ENCODE data around the gene GALNT5.
"Not testable (repeated sequence)": the region's sequence is repeated elsewhere in the genome, so short reads cannot be mapped to it uniquely, and the experiment has no call there.

Gene GALNT5

DNA sequence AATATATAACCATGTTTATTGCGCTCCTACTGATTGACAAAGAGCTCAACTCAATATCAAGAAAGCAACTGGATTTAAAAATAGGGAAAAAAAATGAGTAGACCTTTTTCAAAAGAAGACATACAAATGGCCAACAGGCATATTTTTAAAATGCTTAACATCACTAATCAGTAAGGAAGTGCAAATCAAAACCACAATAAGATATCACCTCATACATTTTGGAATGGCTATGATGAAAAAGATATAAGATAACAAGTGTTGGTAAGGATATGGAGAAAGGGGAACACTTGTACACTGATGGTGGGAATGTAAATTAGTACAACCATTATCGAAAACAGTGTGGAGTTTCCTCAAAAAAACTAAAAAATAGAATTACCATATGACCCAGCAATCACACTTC is 5.6 kb upstream of the GALNT5 start:
- no peak for DNase-seq (ENCODE audit: low spot score)

DNA sequence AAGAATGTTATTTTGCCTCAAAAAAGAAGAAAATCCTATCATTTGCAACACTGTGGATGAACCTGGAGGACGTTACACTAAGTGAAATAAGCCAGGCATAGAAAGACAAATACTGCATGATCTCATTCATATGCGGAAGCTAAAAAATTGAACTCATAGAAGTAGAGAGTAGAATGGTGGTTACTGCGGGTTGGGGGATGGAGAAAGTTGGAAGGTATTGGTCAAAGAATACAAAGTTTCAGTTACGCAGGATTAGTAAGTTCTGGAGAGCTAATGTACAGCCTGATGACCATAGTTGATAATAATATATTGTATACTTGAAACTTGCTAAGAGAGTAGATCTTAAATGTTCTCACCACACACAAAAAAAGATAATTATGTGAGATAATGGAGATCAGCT is 5.0 kb upstream of the GALNT5 start:
- no peak for DNase-seq (ENCODE audit: low spot score)

DNA sequence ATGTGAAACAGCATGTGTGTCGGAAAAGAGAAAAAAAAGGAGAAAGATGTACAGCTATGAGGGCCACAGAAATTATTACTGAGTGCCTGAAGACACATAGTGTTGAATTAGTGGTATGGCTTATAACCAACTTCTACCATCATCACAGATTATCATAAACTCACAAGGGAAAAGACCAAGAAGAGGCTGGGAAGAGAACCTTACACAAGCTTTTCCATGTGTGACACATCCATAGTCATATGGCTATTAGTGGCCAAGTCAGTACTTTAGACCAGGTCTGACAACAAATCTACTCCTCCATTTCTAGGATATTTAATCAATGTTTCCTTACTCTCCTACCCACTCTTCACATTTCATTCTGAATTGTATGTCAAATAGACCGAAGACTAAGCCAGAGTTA is 3.5 kb upstream of the GALNT5 start:
- DNase-seq (ENCODE audit: low spot score) = no peak

DNA sequence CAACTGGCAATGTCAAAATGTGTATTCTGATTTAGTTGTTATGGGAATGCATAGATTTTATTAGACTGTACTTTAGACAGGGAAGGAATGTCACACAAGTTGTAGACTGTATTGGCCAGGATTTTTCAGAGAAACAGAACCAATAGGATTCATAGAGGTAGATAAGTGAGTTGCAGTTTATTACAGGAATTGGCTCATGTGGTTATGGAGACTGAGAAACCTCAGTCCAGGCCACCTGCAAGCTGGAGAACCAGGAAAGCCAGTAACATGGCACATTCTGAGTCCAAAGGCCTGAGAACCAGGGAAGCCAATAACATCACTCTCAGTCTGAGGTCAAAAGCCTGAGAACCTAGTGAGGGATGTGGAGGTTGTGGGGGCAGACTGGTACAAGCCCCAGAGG is 1.8 kb upstream of the GALNT5 start:
- DNase-seq (ENCODE audit: low spot score) = no peak

DNA sequence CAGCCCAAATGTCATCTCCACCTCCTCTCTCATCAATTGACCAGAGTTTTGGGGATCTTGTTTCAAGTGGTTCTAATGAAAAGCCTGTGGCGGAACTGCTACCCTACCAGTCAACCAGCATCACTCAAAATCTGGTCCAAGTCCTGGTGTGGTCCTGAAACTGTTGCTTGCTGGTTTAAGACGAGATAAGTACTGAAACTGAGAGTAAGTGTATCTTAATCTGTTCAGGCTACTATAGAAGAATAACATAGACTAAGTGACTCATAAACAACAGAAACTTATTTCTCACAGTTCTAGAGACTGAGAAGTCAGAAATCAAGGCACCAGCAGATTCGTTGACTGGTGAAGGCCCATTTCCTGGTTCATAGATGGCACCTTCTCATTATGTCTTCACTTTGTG is 879 bp upstream of the GALNT5 start:
- DNase-seq (ENCODE audit: low spot score) = no peak

DNA sequence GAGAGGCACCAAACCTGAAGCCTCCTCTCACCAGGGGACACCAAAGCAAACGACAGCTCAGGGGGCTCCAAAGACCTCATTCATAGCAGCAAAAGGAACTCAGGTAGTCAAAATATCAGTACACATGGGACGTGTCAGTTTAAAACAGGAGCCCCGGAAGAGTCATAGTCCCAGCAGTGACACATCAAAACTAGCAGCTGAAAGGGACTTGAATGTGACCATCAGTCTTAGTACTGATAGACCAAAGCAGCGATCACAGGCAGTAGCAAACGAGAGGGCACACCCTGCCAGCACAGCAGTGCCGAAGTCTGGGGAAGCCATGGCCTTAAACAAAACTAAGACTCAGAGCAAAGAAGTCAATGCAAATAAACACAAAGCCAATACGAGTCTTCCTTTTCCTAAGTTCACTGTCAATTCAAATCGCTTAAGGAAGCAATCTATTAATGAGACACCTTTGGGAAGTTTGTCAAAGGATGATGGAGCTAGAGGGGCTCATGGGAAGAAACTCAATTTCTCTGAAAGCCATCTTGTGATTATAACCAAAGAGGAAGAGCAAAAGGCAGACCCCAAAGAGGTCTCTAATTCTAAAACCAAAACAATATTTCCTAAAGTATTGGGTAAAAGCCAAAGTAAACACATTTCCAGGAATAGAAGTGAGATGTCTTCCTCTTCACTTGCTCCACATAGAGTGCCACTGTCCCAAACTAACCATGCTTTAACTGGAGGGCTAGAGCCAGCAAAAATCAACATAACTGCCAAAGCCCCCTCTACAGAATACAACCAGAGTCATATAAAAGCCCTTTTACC is 1.2 kb downstream of the GALNT5 start:
- no peak for DNase-seq (ENCODE audit: low spot score)

DNA sequence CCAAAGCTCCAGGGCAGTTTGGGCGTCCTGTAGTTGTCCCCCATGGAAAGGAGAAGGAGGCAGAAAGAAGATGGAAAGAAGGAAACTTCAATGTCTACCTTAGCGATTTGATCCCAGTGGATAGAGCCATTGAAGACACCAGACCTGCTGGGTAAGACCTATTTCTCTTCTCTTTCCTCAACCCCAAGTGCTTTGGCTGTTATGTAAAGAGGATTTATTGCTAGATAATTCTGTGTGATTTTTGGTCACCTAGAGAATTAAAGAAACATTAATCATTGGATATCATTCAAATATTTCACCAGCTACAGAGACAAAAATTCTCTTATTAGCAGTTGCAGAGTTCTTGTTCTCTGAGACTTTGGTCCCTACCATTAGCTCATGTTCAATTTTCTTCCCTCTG is 1.9 kb downstream of the GALNT5 start:
- no peak for DNase-seq (ENCODE audit: low spot score)

DNA sequence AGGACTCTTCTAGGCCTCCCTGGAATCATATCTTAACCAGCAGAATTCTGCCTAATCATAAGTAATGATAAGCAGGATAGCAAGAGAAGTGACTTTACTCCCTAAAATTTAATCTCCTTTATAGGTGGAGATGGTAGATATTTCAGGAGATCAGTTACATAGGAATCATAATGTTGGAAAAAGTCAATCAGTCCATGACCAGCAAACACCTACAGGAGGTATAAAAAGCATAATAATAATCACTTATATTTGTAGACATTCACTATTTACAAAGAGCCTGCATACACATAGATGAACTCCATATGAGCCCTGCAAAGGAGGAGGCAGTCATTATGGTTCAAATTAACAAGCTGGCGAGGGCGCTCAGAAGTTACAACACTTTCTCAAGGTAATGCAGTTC is 2.5 kb downstream of the GALNT5 start:
- DNase-seq (ENCODE audit: low spot score) = no peak

DNA sequence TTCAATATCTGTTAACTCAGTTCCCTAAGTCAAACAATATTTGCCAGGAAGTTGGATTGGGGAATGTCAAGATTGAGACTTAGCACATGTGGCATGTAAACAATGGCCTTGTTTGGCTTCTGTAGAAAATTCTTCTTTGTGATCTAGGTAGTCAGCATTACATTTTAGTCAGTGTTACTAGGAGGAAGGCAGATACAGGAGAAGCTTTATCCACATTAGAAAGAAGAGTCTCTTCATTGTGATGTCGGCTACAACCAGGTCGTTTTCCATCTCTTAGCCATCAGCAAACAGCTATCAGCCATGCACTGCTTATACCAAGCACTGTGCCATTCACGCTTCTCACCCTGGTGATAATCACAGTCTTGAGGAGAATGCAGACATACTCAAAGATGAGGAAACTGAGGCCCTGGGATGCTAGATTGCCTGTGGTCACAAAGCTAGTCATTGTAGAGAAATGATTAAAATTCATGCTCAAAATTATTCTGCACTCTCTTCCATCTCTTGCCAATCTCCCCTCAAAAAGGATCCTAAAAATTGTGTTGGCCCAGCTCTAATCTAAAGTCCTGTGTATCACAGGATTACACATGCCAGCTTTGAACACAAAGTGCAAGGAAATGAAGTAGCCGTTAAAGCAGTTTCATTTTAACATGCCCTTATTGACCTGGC is 3.2 kb downstream of the GALNT5 start:
- no peak for DNase-seq (ENCODE audit: low spot score)

DNA sequence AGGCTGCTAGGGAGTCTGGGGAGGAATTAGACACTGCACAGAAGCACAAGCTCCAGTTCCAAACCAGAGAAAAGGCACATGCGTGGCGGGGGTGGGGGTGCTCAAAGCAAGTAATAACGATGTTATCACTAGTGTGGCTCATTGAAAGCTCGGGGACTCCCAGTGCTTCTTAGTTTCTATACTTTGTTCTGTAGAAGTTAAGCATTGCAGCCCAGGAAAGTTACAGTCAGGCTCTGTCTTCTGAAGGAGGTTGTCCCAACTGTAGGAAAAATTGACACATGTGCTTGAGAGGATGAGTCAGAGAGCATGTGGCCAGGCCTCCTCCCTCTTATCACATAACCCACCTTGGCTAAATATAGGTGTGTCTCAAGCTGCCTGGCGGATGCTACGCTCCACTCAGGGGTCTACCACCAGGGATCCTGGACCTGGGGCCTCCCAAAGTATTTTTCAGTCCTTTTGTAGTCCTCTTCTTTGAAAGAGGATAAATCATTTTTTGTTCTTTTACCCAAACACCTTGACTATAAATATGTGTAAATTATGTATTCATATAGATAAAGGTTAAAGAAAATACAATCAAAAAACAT is 3.8 kb downstream of the GALNT5 start:
- DNase-seq (ENCODE audit: low spot score) = no peak

DNA sequence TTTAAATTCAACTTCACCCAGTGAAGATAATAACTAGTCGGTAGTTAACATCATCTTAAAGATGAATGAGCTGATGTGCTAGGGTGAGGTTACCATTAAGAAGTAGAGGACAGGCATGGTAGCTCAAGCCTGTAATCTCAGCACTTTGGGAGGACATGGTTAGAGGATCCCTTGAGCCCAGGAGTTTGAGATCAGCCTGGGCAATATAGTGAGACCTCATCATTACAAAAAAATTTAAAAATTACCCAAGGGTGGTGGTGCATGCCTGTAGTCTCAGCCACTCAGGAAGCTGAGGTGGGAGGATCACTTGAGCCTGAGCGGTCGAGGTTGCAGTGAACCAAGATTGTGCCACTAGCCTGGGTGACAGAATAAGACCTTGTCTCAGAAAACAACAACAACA is 4.7 kb downstream of the GALNT5 start:
- DNase-seq (ENCODE audit: low spot score) = no peak

DNA sequence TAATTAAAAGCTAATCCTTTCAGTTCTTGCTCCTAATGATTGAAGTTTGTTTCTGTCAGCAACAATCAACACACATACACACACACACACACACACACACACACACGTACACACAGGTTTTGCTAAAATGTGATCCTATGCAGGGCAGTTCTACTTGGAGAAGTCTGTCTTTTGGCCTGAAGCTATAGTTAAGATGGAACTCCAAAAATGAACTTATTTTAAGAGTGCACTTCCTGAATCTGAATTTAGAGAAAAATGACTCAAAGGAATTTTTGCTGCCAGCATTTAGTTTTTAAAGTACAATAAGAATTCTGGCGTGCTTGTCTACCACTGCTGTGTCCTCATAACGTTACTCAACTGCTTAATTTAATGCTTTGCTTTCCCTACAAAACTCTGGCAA is 6.6 kb downstream of the GALNT5 start:
- no peak for DNase-seq (ENCODE audit: low spot score)

DNA sequence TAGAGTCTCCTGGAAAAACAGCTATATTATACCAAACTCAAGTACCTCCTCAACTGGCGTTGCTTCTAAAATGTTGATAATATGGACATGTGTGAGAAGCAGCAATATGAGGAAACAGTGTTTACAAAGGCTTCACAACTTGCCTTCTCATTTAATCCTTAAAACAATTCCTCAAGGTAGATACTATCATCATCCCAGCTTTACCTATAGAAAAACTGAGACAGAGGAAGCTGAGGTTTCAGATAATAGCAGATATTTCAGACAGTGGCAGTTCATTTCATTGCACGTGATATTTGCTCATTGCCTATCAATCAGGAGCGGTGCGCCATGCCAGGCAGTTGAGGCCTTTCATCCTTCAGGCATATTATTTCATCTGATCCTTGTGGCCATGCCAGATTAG is 8.3 kb downstream of the GALNT5 start:
- no peak for DNase-seq (ENCODE audit: low spot score)

DNA sequence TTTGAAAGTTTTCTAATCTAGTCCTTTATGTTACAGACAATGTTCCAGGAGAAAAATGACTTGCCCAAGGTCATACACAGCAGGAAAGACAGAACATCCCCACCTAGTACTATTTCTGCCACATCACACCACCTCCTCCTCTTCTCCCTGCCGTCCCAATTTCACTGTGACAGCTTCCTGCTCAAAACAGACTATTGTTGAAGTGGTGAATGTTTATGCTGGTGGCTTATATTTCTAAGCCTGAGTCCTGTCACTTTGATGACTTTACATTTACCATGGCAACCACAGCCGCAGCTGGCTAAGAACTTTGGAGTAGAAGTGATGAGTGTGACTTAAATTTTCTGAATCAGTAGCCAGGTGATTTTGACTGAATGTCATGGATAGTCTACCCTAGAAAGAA is 10.0 kb downstream of the GALNT5 start:
- DNase-seq (ENCODE audit: low spot score) = no peak

DNA sequence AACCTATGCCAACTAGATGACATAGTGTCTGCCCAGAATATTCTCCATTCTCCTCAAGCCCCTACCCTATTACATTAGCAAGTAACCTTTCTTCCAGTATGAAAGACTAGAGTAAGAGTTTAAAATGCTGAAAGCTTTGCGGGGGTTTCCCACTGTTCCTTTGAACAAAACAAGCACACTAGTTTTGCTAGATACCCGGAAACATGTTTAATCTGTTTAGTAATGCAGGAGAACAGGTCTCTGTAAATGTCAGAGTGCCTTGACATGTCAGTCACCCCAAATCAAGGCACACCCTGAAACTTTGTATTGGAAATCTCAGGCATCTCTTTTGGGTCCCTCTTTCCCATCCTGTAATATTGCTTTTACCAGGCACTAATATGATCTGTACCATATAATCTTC is 11.6 kb downstream of the GALNT5 start:
- no peak for DNase-seq (ENCODE audit: low spot score)

DNA sequence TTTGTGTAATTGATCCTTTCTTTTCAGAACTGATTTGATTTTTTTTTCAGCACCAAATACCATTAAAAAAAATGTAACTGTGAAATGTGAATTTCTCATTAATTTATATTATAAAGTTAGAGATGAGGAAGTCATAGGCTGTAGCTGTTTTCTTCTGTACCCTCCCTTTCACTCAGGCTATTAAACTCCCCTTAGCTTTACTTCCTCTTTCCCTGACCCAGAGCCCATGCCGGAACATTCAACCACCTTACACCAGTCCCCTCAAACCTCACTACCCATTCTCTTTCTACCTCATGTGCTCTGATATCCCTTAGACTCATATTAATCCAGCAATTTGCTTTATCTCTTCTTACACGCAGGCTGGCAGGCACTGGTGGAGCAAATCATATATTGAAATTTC is 12.4 kb downstream of the GALNT5 start:
- no peak for DNase-seq (ENCODE audit: low spot score)

DNA sequence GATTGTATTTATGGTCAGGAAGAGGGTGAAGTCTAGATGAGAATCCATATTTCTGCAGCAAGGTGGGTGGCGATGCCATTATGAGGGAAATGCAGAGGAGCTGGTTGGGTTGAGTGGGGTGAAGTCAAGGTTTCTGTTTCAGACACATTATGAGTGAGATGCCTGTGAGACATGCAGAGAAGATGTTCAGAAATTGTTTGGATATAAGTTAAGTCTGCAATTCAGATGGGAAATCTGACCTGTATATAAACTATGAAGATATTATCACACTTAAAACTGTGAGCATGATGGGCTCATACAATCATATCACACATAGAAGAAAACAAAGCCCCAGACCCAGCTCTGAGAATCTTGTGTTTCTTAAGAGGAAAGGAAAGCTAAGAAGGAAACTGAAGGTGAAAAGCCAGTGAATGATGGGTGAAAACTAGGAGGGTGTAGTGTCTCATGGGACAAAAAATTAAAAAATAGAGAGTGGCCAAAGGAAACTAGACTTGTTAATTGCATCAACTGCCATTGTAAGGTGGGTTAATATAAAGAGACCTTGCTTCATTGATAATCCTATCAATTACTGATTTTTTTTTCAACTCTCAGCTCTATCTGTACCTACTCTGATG is 14.2 kb downstream of the GALNT5 start:
- DNase-seq (ENCODE audit: low spot score) = no peak

DNA sequence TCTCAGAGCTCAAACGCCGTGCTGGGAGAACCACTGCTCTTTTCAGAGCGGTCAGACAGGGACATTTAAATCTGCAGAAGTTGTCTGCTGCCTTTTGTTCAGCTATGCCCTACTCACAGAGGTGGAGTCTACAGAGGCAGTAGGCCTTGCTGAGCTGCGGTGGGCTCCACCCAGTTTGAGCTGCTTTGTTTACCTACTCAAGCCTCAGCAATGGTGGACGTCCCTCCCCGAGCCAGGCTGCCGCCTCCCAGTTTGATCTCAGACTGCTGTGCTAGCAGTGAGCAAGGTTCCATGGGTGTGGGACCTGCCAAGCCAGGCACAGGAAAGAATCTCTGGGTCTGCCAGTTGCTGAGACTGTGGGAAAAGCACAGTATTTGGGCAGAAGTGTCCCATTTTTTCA is 21.8 kb downstream of the GALNT5 start:
- not testable (repeated sequence) for DNase-seq (ENCODE audit: low spot score)

DNA sequence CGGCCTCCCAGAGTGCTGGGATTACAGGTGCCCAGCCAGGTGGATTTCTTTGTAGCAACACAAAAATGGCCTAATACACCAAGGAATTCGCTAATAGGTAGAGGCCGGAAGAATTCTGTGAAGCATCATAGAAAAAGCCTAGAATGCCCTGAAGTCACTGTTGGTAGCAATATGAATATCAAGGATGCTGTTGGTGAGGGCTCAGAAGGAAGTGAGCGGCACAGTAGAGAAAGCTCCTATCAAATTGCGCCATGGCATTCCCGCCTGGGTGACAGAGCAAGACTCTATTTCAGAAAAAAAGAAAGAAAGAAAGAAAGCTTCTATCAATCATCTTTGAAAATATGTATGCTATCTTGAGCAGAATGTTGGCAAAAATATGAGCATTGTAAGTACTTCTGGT is 23.8 kb downstream of the GALNT5 start:
- DNase-seq (ENCODE audit: low spot score) = no peak

DNA sequence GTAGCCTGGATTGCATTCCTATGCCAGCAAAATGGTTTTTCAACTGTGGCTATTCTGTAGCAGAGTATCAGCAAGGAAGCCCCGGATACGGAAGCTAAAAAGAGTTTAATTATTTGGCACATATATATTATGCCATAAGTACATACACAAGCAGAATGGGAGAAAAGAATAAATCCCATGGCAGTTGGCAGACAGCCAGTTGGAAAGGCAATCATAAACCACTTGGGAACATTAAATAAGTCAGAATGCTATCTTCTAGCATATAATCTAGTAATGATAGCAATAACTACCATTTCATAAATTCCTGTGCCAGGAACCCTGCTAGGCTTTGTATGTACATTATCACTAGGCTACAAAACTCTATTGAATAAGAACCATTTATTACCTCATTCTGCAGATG is 26.0 kb downstream of the GALNT5 start:
- DNase-seq (ENCODE audit: low spot score) = no peak

DNA sequence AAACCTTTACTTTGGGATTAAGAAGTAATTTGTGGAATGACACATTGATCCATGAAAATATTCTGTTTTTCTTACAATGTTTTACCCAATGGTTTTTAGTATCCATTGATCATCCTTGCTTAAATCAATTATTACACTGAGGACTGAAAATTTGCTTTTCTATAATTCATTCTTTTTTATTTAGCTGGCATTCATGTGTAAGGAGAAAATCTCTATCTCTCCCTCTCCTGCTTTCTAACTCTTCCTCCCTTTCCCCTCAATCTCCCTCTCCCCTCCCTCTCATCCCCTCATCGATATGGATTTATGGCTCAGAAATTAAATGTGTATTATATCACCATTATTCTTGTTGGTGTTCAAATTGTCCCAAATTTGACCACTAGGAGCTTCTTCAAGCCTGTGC is 29.7 kb downstream of the GALNT5 start:
- DNase-seq (ENCODE audit: low spot score) = no peak

DNA sequence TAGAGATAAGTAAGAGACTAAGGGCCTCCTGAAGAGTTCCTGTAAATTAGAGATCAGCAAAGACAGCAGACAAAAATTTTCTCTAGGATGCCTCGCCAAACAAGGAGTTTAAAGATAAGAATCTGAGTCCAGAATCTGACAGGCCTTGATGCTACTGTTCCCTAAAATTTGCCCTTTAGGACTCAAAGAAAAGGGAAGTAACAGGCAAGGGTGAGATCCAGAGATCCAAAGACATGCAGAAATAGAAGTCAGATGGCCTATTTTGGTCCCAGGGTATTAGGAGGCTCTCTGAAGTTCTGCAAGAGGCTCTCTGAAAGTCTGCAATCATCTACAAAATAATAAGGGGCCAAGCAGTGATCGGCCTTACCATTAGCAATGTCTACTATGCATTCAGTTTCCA is 33.0 kb downstream of the GALNT5 start:
- DNase-seq (ENCODE audit: low spot score) = no peak

DNA sequence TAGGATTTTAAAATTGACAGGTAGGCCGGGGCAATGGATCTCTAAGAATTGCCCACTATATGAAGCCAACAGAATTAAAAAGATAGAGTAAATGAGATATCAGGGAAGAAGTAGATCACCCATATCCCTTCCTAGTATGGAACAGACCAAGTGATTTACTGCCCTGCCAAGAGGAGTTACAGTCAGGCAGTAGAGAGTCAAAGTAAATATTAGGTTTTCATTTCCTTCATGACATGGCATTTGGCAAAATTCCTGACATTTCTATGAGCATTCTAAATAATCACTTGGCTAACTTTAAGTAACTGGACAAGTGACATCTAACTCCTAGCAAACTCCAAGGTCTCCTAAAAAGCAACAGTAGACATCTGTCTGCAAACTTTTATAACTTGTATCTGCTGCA is 33.5 kb downstream of the GALNT5 start:
- no peak for DNase-seq (ENCODE audit: low spot score)

Measured in D341Med (cell line).